HepG2 (cell line): ENCODE results near the gene MAN1C1. TPM values are rescaled to one million over a fixed set of nuclear protein-coding genes. Genes with fewer than 3 reads are reported as not detected.

Source experiments
- ATAC-seq: fragments of 200-7000 bp; cut with Tn5 transposase; 3 replicates; pipeline ENCODE4 v1.9.1; 2020; ENCODE audit warnings: mild to moderate bottlenecking, moderate library complexity
- BruUV-seq: library from RNA; stranded (reverse); fragments of 400-500 nt; replicated peaks from 2 replicates; lab custom pipeline; 2021; lab: Mats Ljungman, UMichigan
- CTCF ChIA-PET: fragments of 300-600 bp; formaldehyde crosslinking; extraction: SDS; loops from one replicate; lab custom pipeline; 2021; ENCODE audit warnings: low total read pairs, inconsistent platforms, low intra/inter-chr PET ratio; lab: Yijun Ruan, JAX
- POLR2A ChIA-PET: fragments of 350-600 bp; sonication (Branson Sonifier 250); formaldehyde crosslinking; loops from one replicate; lab custom pipeline; 2020; ENCODE audit warnings: antibody characterized with exemption, inconsistent platforms; lab: Yijun Ruan, JAX
- DNase-seq: peaks from one replicate; pipeline ENCODE4 v3.0.0-alpha.2; 2015; ENCODE audit warnings: low spot score
- FAIRE-seq: peaks from 3 replicates; lab custom pipeline; 2011; peaks lifted over from hg19 to GRCh38; lab: Jason Lieb, UNC
- H2AFZ ChIP-seq: one replicate; pipeline ENCODE4 v1.6.1; 2011; ENCODE audit warnings: low read length, inconsistent platforms
- H3K27ac ChIP-seq: fragments of 300-600 bp; 3 replicates; pipeline ENCODE4 v1.8.0; 2011; ENCODE audit warnings: mixed run types, mild to moderate bottlenecking, mixed read lengths, low read length, inconsistent platforms; ENCODE audit not compliant: insufficient read depth; ENCODE audit errors: extremely low read length
- H3K27me3 ChIP-seq, 2 experiments: fragments of 200-600 bp in 1 of 2; 2 replicates in 1 of 2; 3 replicates in 1 of 2; pipeline versions ENCODE4 v1.6.0 to v1.8.0; 2011; ENCODE audit warnings: low read length in 2 of 2, mild to moderate bottlenecking in 2 of 2, moderate library complexity in 2 of 2, inconsistent platforms in 1 of 2; ENCODE audit not compliant: insufficient read depth in 2 of 2, control insufficient read depth in 1 of 2
- H3K36me3 ChIP-seq, 2 experiments: fragments of 200-600 bp in 1 of 2; replicated peaks in 1 of 2; 2 replicates in 1 of 2; 3 replicates in 1 of 2; pipeline versions ENCODE4 v1.5.1 to v1.8.0; 2011; ENCODE audit warnings: low read length in 2 of 2, inconsistent platforms in 1 of 2; ENCODE audit not compliant: insufficient read depth in 2 of 2, control insufficient read depth in 1 of 2
- H3K4me1 ChIP-seq: 2 replicates; pipeline ENCODE4 v1.5.1; 2012; ENCODE audit warnings: low read length, inconsistent platforms; ENCODE audit not compliant: insufficient read depth
- H3K4me2 ChIP-seq: 2 replicates; pipeline ENCODE4 v1.6.0; 2011; ENCODE audit warnings: low read depth, low read length, inconsistent platforms
- H3K4me3 ChIP-seq, 3 experiments: fragments of 200-600 bp in 1 of 3; sonication (generic), shearing (Covaris generic) in 1 of 3; replicated peaks in 1 of 3; 2 replicates each; pipeline ENCODE4 v1.5.1; 2011 to 2016; ENCODE audit warnings: low read length in 3 of 3, inconsistent platforms in 2 of 3, low read depth in 2 of 3, mild to moderate bottlenecking in 2 of 3, control low read depth in 1 of 3, mixed read lengths in 1 of 3; ENCODE audit not compliant: insufficient read depth in 1 of 3
- H3K79me2 ChIP-seq: one replicate; pipeline ENCODE4 v1.6.1; 2011; ENCODE audit warnings: low read length, inconsistent platforms; ENCODE audit not compliant: insufficient read depth
- H3K9ac ChIP-seq: 2 replicates; pipeline ENCODE4 v1.6.0; 2011; ENCODE audit warnings: mild to moderate bottlenecking, low read depth, low read length, inconsistent platforms; ENCODE audit not compliant: insufficient read depth
- H3K9me3 ChIP-seq: 2 replicates; pipeline ENCODE4 v1.5.1; 2012; ENCODE audit warnings: mild to moderate bottlenecking, low read length
- H4K20me1 ChIP-seq: 2 replicates; pipeline ENCODE4 v1.6.0; 2011; ENCODE audit warnings: inconsistent platforms, mild to moderate bottlenecking, low read length, moderate library complexity; ENCODE audit not compliant: insufficient read depth
- ZFP41 ChIP-seq: sonication (generic); formaldehyde crosslinking; IDR thresholded peaks from 2 replicates; pipeline ENCODE4 v1.4.0; 2020; ENCODE audit warnings: mild to moderate bottlenecking, missing genetic modification reagents, borderline replicate concordance
- WGBS: methylation state at CpG from one replicate; pipeline ENCODE4 v1.1.6; 2017; ENCODE audit warnings: low lambda C conversion rate; 5-methylcytosine and 5-hydroxymethylcytosine counted together
- in situ Hi-C: cut with HindIII; loops from 2 replicates; pipeline ENCODE4 v1.10.0; 2017; ENCODE audit warnings: low pct_unique_long_range_greater_than_20kb; ENCODE audit not compliant: extremely low pct_ligation_motif_present
- intact Hi-C: fragments of 100-400 bp; cut with micrococcal nuclease; formaldehyde crosslinking; loops from one replicate; pipeline ENCODE4 v1.10.0; 2022; ENCODE audit not compliant: unreplicated experiment
- polyA plus RNA-seq, 8 experiments: library from polyadenylated mRNA; depleted of rRNA in 3 of 8; stranded (reverse) in 7 of 8; unstranded in 1 of 8; fragments of >200 nt; fragmentation: Illumina TruSeq in 4 of 8; extraction: Trizol in 4 of 8; gene quantifications; 2 replicates each; pipeline versions ENCODE4 v1.2.1 to v1.2.3, GENCODE V29; 2011 to 2016; ENCODE audit warnings: low read depth in 4 of 8, missing spikeins in 1 of 8, mixed read lengths in 1 of 8; ENCODE audit not compliant: insufficient read depth in 1 of 8
- total RNA-seq, 5 experiments: library from RNA; depleted of rRNA; stranded (reverse); fragments of >200 nt; fragmentation: Illumina TruSeq; extraction: Trizol; gene quantifications; 2 replicates each; pipeline ENCODE4 v1.2.3, GENCODE V29; 2016; ENCODE audit warnings: low read depth in 1 of 5
- TF ChIP-seq, protein P1 (sequence below), 2 experiments: IDR thresholded peaks; 2 replicates each; pipeline ENCODE4 v1.6.1; 2011 to 2012; ENCODE audit warnings: low read length in 2 of 2, borderline replicate concordance in 1 of 2, low read depth in 1 of 2, mild to moderate bottlenecking in 1 of 2, moderate library complexity in 1 of 2
- TF ChIP-seq, protein P2 (sequence below): IDR thresholded peaks from 2 replicates; pipeline ENCODE4 v1.4.0; 2020; ENCODE audit warnings: mild to moderate bottlenecking, missing genetic modification reagents
- TF ChIP-seq, protein P3 (sequence below): sonication (generic); formaldehyde crosslinking; IDR thresholded peaks from 2 replicates; pipeline ENCODE4 v1.8.1; 2023; ENCODE audit warnings: mild to moderate bottlenecking, inconsistent platforms, moderate library complexity, missing genetic modification reagents, borderline replicate concordance
- TF ChIP-seq, protein P4 (sequence below): IDR thresholded peaks from 2 replicates; pipeline ENCODE4 v1.6.1; 2016; ENCODE audit warnings: low read depth, missing genetic modification reagents, missing compliant biosample characterization

MAN1C1 gene
- total and polyA plus RNA-seq, 2 of the 13 experiments (the other 11 are each of a cell fraction or from before 2014, with no cell fraction given), result 0.18 to 0.49 TPM

DNA sequence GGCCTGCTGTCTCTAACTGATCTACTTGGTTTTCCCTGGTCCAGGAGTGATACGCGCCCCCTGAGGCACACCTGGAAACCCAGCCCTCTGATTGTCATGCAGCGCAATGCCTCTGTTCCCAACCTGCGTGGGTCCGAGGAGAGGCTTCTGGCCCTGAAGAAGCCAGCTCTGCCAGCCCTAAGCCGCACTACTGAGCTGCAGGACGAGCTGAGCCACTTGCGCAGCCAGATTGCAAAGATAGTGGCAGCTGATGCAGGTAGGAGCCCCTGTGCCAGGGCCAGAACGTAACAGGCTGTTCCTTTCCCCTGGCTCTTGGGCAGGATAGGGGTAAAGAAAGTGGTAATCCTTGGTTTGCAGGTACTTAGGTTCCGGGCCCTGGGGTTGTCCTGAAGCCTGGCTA lies 210.0 kb downstream of the MAN1C1 start (continued):
- TF ChIP-seq, protein P1, sequence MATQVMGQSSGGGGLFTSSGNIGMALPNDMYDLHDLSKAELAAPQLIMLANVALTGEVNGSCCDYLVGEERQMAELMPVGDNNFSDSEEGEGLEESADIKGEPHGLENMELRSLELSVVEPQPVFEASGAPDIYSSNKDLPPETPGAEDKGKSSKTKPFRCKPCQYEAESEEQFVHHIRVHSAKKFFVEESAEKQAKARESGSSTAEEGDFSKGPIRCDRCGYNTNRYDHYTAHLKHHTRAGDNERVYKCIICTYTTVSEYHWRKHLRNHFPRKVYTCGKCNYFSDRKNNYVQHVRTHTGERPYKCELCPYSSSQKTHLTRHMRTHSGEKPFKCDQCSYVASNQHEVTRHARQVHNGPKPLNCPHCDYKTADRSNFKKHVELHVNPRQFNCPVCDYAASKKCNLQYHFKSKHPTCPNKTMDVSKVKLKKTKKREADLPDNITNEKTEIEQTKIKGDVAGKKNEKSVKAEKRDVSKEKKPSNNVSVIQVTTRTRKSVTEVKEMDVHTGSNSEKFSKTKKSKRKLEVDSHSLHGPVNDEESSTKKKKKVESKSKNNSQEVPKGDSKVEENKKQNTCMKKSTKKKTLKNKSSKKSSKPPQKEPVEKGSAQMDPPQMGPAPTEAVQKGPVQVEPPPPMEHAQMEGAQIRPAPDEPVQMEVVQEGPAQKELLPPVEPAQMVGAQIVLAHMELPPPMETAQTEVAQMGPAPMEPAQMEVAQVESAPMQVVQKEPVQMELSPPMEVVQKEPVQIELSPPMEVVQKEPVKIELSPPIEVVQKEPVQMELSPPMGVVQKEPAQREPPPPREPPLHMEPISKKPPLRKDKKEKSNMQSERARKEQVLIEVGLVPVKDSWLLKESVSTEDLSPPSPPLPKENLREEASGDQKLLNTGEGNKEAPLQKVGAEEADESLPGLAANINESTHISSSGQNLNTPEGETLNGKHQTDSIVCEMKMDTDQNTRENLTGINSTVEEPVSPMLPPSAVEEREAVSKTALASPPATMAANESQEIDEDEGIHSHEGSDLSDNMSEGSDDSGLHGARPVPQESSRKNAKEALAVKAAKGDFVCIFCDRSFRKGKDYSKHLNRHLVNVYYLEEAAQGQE (IDR thresholded peaks at IDR 0.05; ENCODE audit: borderline replicate concordance in 1 of 2, low read depth in 1 of 2, low read length in 2 of 2), result no peak
- TF ChIP-seq, protein P2, sequence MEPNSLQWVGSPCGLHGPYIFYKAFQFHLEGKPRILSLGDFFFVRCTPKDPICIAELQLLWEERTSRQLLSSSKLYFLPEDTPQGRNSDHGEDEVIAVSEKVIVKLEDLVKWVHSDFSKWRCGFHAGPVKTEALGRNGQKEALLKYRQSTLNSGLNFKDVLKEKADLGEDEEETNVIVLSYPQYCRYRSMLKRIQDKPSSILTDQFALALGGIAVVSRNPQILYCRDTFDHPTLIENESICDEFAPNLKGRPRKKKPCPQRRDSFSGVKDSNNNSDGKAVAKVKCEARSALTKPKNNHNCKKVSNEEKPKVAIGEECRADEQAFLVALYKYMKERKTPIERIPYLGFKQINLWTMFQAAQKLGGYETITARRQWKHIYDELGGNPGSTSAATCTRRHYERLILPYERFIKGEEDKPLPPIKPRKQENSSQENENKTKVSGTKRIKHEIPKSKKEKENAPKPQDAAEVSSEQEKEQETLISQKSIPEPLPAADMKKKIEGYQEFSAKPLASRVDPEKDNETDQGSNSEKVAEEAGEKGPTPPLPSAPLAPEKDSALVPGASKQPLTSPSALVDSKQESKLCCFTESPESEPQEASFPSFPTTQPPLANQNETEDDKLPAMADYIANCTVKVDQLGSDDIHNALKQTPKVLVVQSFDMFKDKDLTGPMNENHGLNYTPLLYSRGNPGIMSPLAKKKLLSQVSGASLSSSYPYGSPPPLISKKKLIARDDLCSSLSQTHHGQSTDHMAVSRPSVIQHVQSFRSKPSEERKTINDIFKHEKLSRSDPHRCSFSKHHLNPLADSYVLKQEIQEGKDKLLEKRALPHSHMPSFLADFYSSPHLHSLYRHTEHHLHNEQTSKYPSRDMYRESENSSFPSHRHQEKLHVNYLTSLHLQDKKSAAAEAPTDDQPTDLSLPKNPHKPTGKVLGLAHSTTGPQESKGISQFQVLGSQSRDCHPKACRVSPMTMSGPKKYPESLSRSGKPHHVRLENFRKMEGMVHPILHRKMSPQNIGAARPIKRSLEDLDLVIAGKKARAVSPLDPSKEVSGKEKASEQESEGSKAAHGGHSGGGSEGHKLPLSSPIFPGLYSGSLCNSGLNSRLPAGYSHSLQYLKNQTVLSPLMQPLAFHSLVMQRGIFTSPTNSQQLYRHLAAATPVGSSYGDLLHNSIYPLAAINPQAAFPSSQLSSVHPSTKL (CRISPR knock-in tag), result no peak

DNA sequence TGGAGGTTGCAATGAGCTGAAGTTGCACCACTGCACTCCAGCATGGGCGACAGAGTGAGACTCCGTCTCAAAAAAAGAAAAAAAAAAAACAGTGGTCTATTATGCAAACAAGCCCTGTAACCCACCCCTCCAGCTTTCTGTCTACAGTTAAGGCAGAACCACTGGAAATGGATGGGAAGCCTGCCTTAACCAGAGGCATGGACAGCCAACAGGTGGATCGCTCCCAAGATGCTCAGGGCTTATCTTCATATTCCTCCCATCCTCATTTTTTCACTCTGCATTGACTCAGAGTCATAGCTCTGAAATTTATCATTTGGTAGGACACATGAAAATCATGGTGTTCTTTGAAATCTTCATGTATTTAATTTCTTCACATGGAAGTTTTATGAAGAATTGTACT lies 211.9 kb downstream of the MAN1C1 start:
- CTCF ChIA-PET, result no interaction called here
- Histone ChIP-seq H3K27me3 (no peaks in the 10 kb centered on the region), H3K27ac (no peak overlapping the region), H3K4me1 (peaks cover 16% of the 10 kb centered on the region), H3K9me3 (no peaks in the 10 kb centered on the region), H3K36me3 (peaks cover 32 to 78% of the 10 kb centered on the region in 2 experiments), H3K79me2 (no peaks in the 10 kb centered on the region), H3K9ac (no peak overlapping the region), H3K4me2 (no peak overlapping the region), H4K20me1 (peaks cover 3% of the 10 kb centered on the region; the same call in 1 of the 2 replicates), H2AFZ (no peak overlapping the region), H3K4me3 (no peak overlapping the region)
- intact Hi-C loops (no loop called here), in situ Hi-C loops (loop anchor here (10.0 kb wide), 1 partner anchor 166 kb away; the partner anchor contains the start of gene PAFAH2)
- FAIRE-seq (no peak), DNase-seq (no peak), ATAC-seq (no peak)
- POLR2A ChIA-PET, result interaction anchor here (1.2 kb wide), 1 partner anchor 9 kb away, joined by 3 read pairs; the partner anchor contains the start of gene MTFR1L
- no TSS peak for BruUV-seq
- 100% methylated on average over 2 of the region's 3 CpGs for WGBS
- TF ChIP-seq, protein P3, sequence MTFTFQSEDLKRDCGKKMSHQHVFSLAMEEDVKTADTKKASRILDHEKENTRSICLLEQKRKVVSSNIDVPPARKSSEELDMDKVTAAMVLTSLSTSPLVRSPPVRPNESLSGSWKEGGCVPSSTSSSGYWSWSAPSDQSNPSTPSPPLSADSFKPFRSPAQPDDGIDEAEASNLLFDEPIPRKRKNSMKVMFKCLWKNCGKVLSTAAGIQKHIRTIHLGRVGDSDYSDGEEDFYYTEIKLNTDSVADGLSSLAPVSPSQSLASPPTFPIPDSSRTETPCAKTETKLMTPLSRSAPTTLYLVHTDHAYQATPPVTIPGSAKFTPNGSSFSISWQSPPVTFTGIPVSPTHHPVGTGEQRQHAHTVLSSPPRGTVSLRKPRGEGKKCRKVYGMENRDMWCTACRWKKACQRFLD (CRISPR knock-in tag), result no peak
- no peak for TF ChIP-seq ZFP41 (CRISPR knock-in tag)
- TF ChIP-seq, protein P4, sequence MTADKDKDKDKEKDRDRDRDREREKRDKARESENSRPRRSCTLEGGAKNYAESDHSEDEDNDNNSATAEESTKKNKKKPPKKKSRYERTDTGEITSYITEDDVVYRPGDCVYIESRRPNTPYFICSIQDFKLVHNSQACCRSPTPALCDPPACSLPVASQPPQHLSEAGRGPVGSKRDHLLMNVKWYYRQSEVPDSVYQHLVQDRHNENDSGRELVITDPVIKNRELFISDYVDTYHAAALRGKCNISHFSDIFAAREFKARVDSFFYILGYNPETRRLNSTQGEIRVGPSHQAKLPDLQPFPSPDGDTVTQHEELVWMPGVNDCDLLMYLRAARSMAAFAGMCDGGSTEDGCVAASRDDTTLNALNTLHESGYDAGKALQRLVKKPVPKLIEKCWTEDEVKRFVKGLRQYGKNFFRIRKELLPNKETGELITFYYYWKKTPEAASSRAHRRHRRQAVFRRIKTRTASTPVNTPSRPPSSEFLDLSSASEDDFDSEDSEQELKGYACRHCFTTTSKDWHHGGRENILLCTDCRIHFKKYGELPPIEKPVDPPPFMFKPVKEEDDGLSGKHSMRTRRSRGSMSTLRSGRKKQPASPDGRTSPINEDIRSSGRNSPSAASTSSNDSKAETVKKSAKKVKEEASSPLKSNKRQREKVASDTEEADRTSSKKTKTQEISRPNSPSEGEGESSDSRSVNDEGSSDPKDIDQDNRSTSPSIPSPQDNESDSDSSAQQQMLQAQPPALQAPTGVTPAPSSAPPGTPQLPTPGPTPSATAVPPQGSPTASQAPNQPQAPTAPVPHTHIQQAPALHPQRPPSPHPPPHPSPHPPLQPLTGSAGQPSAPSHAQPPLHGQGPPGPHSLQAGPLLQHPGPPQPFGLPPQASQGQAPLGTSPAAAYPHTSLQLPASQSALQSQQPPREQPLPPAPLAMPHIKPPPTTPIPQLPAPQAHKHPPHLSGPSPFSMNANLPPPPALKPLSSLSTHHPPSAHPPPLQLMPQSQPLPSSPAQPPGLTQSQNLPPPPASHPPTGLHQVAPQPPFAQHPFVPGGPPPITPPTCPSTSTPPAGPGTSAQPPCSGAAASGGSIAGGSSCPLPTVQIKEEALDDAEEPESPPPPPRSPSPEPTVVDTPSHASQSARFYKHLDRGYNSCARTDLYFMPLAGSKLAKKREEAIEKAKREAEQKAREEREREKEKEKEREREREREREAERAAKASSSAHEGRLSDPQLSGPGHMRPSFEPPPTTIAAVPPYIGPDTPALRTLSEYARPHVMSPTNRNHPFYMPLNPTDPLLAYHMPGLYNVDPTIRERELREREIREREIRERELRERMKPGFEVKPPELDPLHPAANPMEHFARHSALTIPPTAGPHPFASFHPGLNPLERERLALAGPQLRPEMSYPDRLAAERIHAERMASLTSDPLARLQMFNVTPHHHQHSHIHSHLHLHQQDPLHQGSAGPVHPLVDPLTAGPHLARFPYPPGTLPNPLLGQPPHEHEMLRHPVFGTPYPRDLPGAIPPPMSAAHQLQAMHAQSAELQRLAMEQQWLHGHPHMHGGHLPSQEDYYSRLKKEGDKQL (CRISPR knock-in tag), result no peak
